Endometrial microvascular endothelial cells (primary cell): ENCODE measurements around the gene PYDC1. TPM values are rescaled to one million over a fixed set of nuclear protein-coding genes. Genes with fewer than 3 reads are reported as not detected.
"Not testable (repeated sequence)": the region's sequence is repeated elsewhere in the genome, so short reads cannot be mapped to it uniquely, and the experiment has no call there.

ENCODE experiments used
- in situ Hi-C: cut with HindIII; loops from 2 replicates; pipeline ENCODE4 v1.10.0; 2017; ENCODE audit warnings: low sequenced_read_pairs, low pct_unique_long_range_greater_than_20kb; ENCODE audit errors: inconsistent ontology term
- total RNA-seq: library from RNA; depleted of rRNA; stranded (reverse); fragments of >200 nt; gene quantifications from one replicate; pipeline ENCODE4 v1.2.3, GENCODE V29; 2015; ENCODE audit errors: inconsistent ontology term

PYDC1 gene
- total RNA-seq, 1 donor from 2014 or later = not detected

DNA sequence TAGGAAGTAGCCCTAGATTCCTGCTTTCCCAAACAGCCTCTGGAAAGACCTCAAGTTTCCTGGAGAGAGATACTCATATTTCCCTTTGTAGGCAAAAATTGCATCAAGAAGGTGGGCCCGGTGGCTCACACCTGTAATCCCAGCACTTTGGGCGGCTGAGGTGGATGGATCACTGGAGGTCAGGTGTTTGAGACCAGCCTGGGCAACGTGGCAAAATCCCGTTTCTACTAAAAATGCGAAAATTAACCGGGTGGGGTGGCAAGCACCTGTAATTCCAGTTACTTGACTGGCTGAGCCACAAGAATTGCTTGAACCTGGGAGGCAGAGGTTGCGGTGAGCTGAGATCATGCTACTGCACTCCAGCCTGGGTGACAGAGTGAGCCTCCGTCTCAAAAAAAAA, 16.8 kb downstream of the PYDC1 start:
- in situ Hi-C loops = not testable (repeated sequence)

DNA sequence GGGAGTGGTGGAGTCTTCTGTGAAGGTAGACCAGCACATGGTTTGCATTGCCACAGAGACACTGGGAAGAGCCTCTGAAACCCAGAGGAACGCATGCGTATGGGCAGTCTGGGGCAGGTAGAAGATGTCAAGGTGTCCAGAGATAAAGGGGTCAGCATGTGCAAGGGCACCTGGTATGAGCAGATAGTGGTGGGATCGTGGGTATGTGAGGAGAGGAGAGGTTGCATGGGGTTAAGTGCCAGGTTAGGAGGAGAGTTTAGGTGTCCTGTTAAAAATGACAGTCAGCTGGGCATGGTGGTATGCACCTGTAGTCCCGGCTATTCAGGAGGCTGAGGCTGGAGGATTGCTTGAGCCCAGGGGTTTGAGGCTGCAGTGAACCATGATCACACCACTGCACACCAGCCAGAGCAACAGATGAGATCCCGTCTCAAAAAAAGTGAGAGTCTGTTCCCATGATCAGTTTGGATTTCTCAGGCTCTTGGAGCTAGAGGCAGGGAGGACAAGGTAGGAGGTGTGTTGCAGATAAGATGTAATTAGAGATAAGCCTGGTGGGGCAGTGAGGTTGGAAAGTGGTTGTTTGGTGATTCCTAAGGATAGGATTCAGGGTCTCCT, 17.4 kb downstream of the PYDC1 start:
- in situ Hi-C loops = no loop called here

DNA sequence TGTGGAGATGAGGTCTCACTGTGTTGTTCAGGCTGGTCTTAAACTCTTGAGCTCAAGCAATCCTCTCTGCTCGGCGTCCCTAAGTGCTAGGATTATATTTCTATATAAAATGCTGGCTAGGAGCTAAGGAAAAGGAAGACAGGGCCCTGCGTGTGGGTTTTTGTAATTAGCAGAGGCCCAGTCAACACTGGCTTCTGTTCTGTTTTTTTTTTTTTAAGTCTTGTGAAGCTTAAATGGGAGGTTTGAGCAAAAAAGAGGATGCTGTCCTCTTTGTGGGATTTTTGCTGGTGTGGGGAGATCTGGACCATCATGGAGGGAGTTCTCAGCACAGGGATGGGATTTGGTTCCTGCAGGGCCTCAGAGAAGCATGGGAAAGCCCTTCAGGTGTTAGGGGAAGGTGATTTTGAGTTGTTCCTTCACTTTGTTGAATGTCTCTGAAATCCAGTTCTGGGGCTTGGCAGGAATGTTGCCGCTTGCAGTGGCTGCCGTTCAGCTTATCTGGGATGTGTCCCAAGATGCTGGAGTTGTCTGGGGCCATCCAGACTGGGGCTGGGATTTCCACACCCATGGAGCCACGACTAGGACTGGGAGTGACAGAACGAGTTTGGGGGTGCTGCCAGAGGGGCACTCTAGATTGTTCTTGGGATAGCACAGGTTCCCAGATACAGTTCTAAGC, 18.6 kb downstream of the PYDC1 start:
- in situ Hi-C loops = no loop called here

DNA sequence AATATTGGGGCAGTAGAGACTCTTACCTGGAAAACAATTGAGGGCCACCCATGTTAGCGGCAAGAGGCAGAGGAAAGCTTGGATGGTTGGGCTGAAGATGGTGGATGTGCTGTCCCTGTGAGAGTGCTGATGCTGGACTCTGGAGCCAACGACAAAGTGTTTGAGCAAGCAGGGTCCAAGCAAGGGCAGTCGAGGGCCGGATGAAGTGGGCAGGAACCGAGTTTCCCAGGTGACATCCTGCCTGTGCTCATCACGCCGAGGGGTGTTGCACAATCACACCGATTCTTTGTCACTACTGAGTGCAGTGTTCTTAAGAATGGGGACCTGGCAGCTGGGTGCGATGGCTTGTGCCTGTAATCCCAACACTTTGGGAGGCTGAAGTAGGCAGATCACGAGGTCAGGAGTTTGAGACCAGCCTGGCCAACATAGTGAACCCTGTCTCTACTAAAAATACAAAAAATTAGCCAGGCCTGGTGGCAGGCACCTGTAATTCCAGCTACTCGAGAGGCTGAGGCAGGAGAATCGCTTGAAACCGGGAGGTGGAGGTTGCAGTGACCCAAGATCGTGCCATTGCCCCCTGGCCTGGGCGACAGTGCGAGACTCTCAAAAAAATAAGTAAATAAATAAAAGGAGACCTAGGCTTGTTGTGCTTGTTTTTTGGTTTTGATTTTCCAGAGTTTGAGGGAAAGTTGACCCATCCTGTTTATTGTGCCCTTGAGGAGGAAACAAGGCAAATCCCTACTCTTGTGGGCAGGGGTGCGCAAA, 20.4 kb downstream of the PYDC1 start:
- in situ Hi-C loops = no loop called here

DNA sequence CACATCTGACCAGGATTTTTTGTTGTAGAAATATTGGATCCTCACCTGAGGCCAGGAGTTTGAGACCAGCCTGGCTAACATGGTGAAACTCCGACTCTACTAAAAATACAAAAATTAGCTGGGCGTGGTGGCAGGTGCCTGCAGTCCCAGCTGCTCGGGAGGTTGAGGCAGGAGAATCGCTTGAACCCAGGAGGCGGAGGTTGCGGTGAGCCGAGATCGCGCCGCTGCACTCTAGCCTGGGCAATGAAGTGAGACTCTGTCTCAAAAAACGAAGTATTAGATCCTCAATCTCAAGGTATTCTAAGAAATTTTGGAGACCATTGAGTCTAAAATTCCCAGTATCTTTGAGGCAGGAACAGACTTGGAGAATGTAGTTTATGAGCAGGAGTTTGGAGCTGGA, 21.1 kb downstream of the PYDC1 start:
- in situ Hi-C loops = not testable (repeated sequence)

DNA sequence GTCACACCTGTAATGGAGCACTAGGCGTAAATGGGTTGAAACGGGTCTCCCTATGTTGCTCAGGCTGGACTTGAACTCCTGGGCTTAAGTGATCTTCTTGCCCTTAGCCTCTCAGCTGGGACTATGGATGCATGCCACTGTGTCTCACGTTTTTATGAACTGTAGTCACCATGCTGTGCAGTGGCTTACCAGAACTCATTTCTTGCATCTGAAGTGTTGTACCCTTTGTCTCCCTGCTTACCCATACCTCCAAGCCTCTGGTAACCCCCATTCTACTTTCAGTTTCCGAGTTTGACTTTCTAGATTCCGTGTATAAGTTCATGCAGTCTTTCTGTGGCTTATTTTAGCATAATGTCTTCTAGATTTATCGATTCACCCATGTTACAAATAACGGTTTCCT, 22.0 kb downstream of the PYDC1 start:
- in situ Hi-C loops = no loop called here

DNA sequence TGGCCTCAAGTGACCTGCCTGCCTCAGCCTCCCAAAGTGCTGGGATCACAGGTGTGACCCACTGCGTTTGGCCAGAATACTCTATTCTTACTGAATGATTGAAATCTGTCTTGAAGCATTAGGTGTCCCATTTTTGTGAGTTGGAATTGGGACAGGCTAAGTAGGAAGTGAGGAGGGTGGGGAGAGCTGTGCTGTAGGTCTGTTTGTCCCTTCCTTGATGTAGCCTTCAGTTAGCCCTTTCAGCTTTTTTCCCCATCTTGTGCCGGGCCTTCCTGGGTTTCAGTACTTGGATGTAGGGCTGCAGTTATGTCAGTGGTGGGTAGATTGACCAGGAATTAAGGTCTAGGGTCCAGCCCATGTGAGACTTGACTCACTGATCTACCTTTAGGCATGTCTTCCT, 23.1 kb downstream of the PYDC1 start:
- in situ Hi-C loops = no loop called here

DNA sequence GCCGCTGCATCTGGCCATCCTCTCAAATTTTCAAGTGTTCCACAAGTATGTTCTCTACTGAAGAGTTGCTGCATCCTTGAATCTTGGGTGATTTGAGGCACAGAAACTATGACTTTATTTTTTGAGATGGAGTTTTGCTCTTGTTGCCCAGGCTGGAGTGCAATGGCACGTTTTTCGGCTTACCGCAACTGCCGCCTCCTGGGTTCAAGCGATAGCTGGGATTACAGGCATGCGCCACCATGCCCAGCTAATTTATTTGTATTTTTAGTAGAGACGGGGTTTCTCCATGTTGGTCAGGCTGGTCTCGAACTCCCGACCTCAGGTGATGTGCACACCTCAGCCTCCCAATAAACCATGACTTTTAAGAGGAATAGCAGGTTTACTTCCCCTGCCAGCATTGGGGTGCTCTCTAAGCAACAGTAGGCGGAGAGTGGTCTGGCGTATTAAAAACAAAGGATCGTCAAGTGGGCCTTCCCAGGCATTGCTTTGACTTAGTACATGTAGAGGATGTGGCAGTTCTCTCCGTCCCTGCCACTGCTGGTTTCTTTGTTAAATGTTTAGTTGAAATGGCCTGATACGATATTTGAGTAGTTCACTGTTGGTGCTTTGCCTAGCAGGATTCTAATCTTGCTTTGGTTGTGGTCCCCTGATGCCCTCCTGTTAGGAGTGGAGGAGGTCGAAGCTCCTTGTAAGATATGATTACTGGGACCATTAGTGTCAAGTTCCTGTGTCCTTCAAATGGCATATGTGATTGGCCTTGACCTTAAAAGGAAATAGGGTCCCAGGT, 23.9 kb downstream of the PYDC1 start:
- in situ Hi-C loops = no loop called here

DNA sequence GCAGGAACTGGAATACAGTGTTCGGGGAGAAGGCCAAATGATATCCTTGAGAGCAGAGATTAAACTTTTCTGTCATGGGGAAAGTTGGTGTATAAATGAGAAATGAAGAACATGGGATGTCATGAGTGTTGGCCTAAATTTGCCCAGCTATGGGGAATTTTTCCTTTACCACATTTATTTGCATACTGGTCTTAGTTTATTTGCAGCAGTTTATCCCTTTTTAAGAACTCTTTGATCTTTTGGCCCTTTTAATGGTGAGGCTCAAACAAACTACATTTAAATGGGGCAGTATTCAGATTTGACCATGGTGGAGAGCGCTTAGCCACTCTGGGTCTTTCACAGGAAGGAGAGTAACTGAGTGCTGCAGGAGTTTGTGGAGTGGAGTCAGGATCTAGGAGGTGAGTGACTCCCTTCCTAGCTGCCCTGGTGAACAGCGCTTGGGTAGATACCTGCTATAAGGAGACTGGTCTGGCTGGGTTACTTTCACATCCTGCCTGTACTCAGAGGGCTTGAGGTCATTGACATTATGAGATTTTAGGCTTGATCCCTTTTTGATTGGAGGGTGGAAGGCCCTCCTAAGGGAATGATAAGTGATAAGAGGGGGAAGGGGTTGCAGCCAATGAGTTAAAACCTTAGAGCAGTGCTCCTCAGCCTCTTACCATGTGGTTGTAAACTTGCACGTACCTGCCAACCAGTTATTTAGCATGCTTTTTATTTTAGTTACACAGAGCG, 25.1 kb downstream of the PYDC1 start:
- in situ Hi-C loops = no loop called here

DNA sequence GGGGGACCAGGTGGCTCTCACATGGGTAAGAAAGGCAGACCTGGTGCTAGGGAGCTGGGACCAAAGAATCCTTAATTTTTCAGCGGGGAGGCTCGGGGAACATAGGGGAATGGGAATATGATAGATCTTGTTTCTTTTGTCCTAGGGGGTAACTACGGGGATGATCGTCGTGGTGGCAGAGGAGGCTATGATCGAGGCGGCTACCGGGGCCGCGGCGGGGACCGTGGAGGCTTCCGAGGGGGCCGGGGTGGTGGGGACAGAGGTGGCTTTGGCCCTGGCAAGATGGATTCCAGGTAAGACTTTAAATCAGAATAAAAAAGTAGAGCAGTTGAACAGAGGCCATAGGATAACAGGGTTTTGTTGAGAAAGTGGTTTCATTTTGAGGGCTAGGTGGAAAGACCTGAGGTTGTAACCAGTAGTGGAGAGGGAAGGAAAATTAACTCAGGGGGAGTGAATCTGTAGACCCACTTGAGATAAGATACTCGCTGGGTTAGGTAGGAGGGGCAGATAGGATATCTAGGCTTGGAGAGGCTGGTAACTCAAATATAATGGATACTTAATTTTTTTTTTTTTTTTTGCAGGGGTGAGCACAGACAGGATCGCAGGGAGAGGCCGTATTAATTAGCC, 26.0 kb downstream of the PYDC1 start:
- in situ Hi-C loops = no loop called here

DNA sequence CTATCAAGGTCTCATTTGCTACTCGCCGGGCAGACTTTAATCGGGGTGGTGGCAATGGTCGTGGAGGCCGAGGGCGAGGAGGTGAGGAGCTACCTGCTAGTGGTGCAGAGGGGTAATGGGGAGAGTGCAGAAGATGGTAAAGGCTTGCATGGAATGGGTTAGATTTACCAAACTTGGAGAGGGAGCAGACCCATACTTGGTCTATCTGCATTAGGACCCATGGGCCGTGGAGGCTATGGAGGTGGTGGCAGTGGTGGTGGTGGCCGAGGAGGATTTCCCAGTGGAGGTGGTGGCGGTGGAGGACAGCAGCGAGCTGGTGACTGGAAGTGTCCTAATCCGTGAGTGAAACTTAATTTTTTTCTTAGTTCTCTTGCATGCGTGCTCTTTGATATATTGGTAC, 26.9 kb downstream of the PYDC1 start:
- in situ Hi-C loops = no loop called here

DNA sequence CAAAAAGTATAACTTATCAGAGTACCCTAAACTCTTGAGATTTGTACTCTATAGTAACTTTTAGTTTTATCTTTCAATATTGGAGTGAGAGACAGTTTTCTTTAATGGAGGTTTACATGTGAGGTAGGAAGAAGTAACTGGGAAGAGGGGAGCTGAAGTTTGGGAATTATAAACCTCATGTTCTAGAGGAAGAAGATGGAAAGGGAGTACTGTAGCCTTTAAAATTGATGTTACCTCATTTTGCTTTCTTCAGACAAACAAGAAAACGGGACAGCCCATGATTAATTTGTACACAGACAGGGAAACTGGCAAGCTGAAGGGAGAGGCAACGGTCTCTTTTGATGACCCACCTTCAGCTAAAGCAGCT, 27.5 kb downstream of the PYDC1 start:
- in situ Hi-C loops = no loop called here

DNA sequence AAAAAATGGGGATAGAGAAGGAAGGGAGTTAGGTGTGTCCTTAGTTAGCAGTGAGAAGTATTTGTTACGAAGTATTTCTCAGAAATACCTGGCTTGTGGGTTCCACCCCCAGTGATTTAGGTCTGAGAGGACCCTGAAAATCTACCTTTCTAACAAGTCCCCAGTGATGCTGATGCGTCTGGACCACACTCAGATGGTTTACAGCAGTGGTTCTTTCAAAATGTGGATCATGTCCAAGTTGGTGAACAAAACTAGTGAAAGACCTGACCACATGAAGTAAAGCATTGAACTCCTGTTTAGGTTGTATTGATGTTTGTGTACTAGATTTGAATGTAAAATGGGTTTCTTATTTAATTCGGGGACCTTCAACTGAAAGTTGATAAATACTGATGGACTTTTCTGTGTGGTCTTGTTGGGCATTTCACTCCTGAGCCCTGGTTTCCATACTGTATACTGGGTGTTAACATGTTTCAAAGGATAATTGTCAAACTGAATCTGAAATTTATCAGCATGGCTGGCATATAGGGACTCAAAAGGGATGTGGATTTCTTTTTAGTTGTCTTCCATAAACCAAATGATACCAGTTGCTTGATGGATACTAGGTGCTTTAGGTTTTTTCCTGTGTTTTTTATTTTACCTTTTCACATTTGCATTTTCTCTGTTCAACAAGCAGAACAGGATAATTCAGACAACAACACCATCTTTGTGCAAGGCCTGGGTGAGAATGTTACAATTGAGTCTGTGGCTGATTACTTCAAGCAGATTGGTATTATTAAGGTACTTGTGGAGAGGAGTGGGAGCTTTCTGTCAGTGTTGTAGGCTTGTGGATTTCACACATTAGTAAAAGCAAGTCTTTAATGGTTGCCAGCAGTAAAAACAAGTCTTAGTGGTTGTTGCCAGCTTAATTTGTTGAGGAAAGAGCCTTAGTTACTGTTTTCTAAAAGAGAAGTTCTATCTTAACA, 28.2 kb downstream of the PYDC1 start:
- in situ Hi-C loops = no loop called here

DNA sequence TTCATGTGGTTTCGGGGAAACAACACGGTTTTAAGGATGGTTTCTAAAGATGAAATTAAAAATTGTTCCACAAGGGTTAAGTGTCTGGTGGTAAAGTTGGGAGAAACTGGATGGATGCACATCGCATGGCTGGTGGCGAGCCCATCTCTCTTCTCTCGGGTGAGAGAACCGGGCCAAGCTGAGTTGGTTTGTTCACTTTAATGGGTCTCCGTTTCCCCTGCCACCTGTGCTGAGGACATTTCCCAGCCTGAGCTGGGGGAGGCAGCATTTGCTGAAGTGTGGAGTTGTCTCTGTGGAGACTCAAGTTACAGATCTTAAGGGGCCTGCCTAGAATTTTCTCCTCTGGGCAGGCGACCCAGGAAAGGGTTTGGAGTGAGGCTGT, 29.1 kb downstream of the PYDC1 start:
- in situ Hi-C loops = no loop called here

DNA sequence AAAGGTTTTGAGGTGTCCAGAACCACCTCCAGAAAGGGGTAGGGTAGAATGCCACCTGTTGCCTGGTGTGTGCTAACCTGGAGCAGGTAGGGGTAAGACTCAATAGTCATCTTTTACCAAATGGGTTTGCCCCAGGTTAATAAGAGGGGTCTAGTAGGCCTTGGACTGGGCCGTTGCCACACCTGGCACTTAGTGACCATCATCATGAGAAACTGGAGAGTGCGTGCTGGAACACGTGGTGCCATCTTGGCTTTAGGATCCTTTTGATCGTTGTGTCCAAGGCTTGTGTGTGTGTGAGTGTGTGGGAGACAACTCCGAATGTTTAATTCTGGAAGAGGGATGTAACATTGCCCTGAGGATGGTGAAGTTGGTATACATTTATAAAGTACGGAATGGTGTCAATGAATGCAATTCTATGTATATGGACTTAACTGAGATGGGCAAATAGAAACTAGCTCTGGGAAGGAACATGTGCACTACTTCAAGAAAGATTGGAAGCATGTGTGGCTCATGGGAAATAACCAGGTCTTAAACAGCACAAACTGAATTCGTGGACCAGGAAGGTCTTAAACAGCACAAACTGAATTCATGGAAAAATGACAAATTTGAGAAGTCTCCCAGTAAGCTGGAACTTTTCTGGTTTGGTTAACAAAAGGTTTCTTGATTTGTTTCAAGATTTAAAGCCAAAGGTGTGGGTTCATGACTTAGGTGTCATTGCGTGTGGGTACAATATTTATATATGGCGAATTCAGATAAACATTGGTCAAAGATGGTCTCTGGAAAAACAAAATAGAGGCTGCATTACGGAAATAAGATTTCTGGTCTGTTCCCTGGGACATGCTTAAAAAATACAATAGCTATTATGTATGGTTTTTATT, 29.8 kb downstream of the PYDC1 start:
- in situ Hi-C loops = no loop called here

DNA sequence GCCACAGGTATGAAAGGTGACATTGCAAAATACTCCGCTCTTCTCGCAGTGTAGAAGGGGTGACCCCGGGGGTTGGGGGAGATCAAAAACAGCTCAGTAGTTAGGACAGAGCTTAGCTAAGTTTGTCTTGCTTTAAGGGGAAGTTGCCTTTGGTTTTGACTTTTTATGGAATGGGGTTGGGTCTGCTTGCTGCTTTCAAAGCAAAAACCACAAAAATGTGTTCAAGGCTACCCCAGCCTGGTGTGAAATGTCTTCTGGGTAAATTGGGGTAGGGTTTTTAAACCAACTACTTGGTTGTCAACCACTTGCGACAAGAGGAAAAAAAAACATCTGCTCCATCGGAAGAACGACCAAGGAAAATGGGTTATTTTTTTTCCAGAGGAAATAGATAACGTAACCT, 30.8 kb downstream of the PYDC1 start:
- in situ Hi-C loops = no loop called here

DNA sequence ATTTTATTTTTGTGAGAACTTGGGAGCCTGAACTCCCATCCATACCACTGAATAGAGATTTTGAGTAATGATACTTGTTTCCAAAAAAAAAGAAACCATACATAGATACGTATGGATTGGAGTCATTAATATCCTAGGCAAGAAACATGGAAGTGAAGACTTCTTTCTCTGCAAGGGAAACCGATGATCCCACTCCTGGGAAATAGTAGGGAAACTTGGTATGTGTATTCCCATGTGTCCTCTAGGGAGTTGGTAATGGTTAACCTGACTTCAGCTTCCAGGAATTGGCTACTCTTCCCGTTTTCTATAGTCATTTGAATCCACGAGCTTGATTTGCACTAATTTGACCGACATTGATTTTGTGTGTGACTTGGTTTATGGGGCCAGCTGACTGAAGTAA, 31.6 kb downstream of the PYDC1 start:
- in situ Hi-C loops = no loop called here
